KMS-11 (cell line): ENCODE measurements around the gene ANAPC16.

Source experiments
- H2AFZ ChIP-seq: fragments of 200-600 bp; sonication (generic); 2 replicates; pipeline ENCODE4 v1.6.1; 2016; ENCODE audit warnings: antibody characterized with exemption, mixed run types, low read depth
- H3K27ac ChIP-seq: fragments of 200-600 bp; sonication (generic); 2 replicates; pipeline ENCODE4 v1.6.1; 2016; ENCODE audit warnings: mild to moderate bottlenecking, mixed run types
- H3K27me3 ChIP-seq: fragments of 200-600 bp; sonication (generic); 2 replicates; pipeline ENCODE4 v1.6.1; 2017; ENCODE audit warnings: mild to moderate bottlenecking, low read depth, mixed run types, moderate library complexity; ENCODE audit not compliant: insufficient read depth
- H3K36me3 ChIP-seq: fragments of 200-600 bp; sonication (generic); 2 replicates; pipeline ENCODE4 v1.6.1; 2017; ENCODE audit warnings: mild to moderate bottlenecking, mixed run types; ENCODE audit not compliant: insufficient read depth
- H3K4me1 ChIP-seq: fragments of 200-600 bp; sonication (generic); 2 replicates; pipeline ENCODE4 v1.6.1; 2016; ENCODE audit warnings: mild to moderate bottlenecking, low read depth, mixed run types; ENCODE audit not compliant: poor library complexity, severe bottlenecking
- H3K4me2 ChIP-seq: fragments of 200-600 bp; sonication (generic); 2 replicates; pipeline ENCODE4 v1.7.0; 2016; ENCODE audit warnings: mild to moderate bottlenecking, mixed run types
- H3K4me3 ChIP-seq: fragments of 200-600 bp; sonication (generic); IDR thresholded peaks from 2 replicates; pipeline ENCODE4 v1.6.1; 2017; ENCODE audit warnings: low read depth, low read length, mixed read lengths; ENCODE audit not compliant: insufficient read depth
- H3K79me2 ChIP-seq: fragments of 200-600 bp; sonication (generic); 2 replicates; pipeline ENCODE4 v1.6.1; 2016; ENCODE audit warnings: low read depth, mixed run types; ENCODE audit not compliant: insufficient read depth
- H3K9ac ChIP-seq: fragments of 200-600 bp; sonication (generic); 2 replicates; pipeline ENCODE4 v1.6.1; 2016; ENCODE audit warnings: mild to moderate bottlenecking, mixed run types
- H4K20me1 ChIP-seq: fragments of 200-600 bp; sonication (generic); 2 replicates; pipeline ENCODE4 v1.6.1; 2016; ENCODE audit warnings: mild to moderate bottlenecking, mixed run types; ENCODE audit not compliant: insufficient read depth
- TF ChIP-seq, protein P1 (sequence below): fragments of 200-600 bp; sonication (generic); conservative IDR thresholded peaks from 2 replicates; pipeline ENCODE4 v1.6.1; 2017; ENCODE audit warnings: low read depth, mild to moderate bottlenecking, antibody characterized with exemption, low read length, moderate library complexity, mixed read lengths

Gene ANAPC16

DNA sequence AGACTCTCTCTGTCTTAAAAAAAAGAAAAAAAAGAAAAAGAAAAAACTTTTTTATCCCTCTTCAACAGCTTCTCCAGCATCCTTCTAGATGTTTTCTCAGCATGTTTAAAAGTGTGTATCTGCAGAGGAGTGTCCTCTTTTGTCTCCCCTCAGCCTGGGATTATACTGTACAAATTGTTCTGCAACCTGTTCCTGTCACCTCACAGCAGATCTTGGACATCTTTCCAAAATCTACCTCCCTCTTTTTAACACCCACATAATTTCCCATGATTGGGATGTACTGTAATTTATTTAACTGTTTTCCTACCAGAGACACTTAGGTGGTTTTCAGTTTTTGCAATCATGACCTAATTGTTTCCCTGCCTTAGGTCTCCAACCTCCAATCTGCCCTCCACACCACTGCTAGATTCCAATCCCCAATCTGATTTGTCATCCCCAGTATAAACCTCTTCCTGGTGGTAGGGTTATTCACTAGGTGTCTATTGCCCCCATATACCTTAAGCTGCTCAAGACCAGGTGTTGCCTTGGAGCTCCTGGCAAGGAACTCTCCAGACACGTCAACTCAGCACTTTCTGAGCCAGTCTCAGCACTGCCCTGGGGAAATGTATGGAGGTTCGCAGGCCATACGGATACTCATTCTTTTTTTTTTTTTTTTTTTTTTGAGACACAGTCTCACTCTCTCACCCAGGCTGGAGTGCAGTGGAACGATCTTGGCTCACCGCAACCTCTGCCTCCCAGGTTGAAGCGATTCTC, 40.3 kb downstream of the ANAPC16 start:
- Histone ChIP-seq H3K4me2 (peak overlapping the region; percentile 90; the same call in 1 of the 2 replicates), H3K27me3 (no peaks in the 10 kb centered on the region), H3K4me3 (no peak overlapping the region), H3K9ac (no peak overlapping the region), H2AFZ (no peak overlapping the region), H3K79me2 (no peaks in the 10 kb centered on the region), H4K20me1 (no peaks in the 10 kb centered on the region), H3K27ac (peak overlapping the region; percentile 19; the same call in 1 of the 2 replicates), H3K36me3 (no peaks in the 10 kb centered on the region), H3K4me1 (peaks cover 84% of the 10 kb centered on the region)
- TF ChIP-seq, protein P1, sequence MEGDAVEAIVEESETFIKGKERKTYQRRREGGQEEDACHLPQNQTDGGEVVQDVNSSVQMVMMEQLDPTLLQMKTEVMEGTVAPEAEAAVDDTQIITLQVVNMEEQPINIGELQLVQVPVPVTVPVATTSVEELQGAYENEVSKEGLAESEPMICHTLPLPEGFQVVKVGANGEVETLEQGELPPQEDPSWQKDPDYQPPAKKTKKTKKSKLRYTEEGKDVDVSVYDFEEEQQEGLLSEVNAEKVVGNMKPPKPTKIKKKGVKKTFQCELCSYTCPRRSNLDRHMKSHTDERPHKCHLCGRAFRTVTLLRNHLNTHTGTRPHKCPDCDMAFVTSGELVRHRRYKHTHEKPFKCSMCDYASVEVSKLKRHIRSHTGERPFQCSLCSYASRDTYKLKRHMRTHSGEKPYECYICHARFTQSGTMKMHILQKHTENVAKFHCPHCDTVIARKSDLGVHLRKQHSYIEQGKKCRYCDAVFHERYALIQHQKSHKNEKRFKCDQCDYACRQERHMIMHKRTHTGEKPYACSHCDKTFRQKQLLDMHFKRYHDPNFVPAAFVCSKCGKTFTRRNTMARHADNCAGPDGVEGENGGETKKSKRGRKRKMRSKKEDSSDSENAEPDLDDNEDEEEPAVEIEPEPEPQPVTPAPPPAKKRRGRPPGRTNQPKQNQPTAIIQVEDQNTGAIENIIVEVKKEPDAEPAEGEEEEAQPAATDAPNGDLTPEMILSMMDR, result no peak

DNA sequence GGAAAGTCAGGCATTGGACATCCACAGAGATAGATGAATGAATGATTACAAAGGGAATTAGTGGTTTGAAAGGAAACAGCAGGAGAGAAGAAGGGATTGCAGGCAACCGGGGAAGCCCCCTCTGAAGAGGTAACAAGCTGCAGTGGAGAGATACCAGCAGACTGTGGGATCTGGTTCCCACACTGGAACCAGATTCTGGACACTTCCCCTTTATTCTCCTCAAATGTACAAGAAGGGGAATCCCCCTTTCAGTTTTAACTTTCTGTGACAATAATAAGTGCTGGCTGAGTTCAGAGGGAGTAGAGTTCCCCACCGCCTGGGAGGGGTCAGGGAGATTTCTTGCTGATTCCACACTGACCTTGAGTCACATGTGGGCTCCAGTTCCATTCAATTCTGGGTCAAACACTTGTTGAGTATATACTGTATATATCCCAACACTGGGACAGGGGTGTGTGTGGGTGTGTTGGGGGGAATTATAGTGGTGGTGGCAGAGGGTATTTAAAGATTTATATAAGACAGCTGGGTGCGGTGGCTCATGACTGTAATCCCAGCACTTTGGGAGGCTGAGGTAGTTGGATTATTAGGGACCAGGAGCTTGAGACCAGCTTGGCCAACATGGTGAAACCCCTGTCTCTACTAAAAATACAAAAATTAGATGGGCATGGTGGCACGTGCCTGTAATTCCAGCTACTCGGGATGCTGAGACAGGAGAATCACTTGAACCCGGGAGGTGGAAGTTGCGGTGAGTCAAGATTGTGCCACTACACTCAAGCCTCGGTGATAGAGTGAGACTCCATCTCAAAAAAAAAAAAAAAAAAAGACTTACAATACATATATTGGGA, 41.5 kb downstream of the ANAPC16 start:
- Histone ChIP-seq H2AFZ (no peak overlapping the region), H3K4me2 (peak overlapping the region; percentile 66), H3K27me3 (no peaks in the 10 kb centered on the region), H3K27ac (peak overlapping the region; percentile 12; the same call in 1 of the 2 replicates), H3K79me2 (no peaks in the 10 kb centered on the region), H3K9ac (no peak overlapping the region), H3K4me1 (peaks cover 95% of the 10 kb centered on the region), H3K36me3 (no peaks in the 10 kb centered on the region), H3K4me3 (no peak overlapping the region), H4K20me1 (no peaks in the 10 kb centered on the region)
- TF ChIP-seq, protein P1, result no peak

DNA sequence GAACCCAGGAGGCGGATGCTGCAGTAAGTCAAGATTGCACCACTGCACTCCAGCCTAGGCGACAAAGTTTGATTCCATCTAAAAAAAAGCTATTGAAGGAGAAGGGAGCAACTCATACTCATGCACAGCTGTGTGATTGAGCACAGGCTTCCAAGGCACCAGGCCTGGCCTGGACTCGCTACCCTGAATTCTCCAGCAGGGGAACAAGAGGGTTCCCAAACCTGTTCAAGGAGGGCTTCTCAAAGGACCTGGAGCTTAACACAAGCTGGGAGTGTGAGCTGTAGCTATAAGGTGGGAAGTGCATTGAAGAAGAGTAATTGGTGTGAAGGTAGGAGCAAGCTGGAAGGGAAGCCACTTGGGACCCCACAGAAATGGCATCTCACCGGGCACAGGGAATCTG, 42.8 kb downstream of the ANAPC16 start:
- Histone ChIP-seq H3K27ac (peak overlapping the region; percentile 93), H3K79me2 (no peaks in the 10 kb centered on the region), H2AFZ (no peak overlapping the region), H3K9ac (no peak overlapping the region), H3K4me2 (peak overlapping the region; percentile 93; the same call in 1 of the 2 replicates), H3K4me1 (peaks cover 98% of the 10 kb centered on the region), H3K27me3 (no peaks in the 10 kb centered on the region), H3K36me3 (no peaks in the 10 kb centered on the region), H3K4me3 (no peak overlapping the region), H4K20me1 (no peaks in the 10 kb centered on the region)
- TF ChIP-seq, protein P1, result no peak

DNA sequence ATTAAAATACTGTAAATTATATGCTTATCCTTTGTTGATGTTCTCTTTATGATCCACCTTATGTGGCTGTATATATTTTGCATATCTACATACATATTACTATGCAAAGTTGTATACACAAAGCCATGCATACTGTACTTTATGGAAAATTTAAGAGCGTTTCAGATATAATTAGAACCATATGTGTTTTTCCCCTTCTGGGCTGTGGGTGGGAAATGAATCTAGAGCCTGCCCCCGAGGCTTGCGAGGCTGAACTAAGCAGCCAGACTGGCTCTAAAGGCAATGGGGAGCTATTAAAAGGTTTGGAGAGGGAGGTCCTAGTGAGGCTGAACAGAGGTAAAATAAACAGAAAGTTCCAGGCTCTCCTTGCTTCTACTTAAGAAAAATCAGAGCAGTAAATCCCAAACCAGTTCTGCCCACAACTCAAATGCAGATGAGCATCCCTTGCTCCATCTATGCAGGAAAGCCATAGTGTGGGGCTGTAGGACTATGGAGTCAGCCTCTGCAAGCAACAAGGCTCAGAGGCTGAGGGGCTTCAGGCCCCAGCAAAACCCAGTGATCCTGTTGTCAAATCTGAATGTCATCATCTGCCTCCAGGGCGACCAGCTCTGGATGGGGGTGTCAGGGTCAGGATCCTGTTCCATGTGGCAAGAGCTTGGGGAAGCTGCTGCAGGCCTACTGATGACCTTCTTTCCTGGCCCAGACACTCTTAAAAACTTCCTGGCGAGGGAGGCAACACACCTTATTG, 43.9 kb downstream of the ANAPC16 start:
- Histone ChIP-seq H3K79me2 (no peaks in the 10 kb centered on the region), H2AFZ (peak overlapping the region; percentile 51; the same call in 1 of the 2 replicates), H3K4me1 (peaks cover 98% of the 10 kb centered on the region), H3K27ac (peak overlapping the region; percentile 93), H4K20me1 (no peaks in the 10 kb centered on the region), H3K27me3 (no peaks in the 10 kb centered on the region), H3K4me3 (no peak overlapping the region), H3K36me3 (no peaks in the 10 kb centered on the region), H3K4me2 (peak overlapping the region; percentile 93), H3K9ac (peak overlapping the region; percentile 70; the same call in 1 of the 2 replicates)
- TF ChIP-seq, protein P1, result no peak
